ENCODE results near the gene SULT2A1.
"Not testable (repeated sequence)": the region's sequence is repeated elsewhere in the genome, so short reads cannot be mapped to it uniquely, and the experiment has no call there.

Gene SULT2A1

GRCh38 chr19:47886010-47886559, at the start of gene SULT2A1:
SULT2A1 (minus strand) TSS chr19:47886315; CDS start chr19:47886257, 58 bp downstream.
- FAIRE-seq (no peak), DNase-seq (ENCODE audit: low spot score) (no peak)

GRCh38 chr19:47928581-47928980, 42.5 kb upstream of the SULT2A1 start:
- DNase-seq (ENCODE audit: low spot score); FAIRE-seq: not testable (repeated sequence)

- not testable (repeated sequence) for FAIRE-seq; DNase-seq (ENCODE audit: low spot score)
These were observed 34.0 kb upstream of the SULT2A1 start for GRCh38 chr19:47920107-47920506.

- DNase-seq (ENCODE audit: low spot score); FAIRE-seq: not testable (repeated sequence)
These were observed 24.1 kb upstream of the SULT2A1 start for GRCh38 chr19:47910191-47910590.

GRCh38 chr19:47909350-47909749, 23.2 kb upstream of the SULT2A1 start:
- not testable (repeated sequence) for FAIRE-seq; DNase-seq (ENCODE audit: low spot score)

- DNase-seq (ENCODE audit: low spot score), result no peak
- no peak for FAIRE-seq
These were observed 15.3 kb upstream of the SULT2A1 start for GRCh38 chr19:47901370-47901769.

- DNase-seq (ENCODE audit: low spot score) (no peak), FAIRE-seq (no peak)
These were observed 13.2 kb upstream of the SULT2A1 start for GRCh38 chr19:47899335-47899734.

GRCh38 chr19:47897861-47898260, 11.7 kb upstream of the SULT2A1 start:
- FAIRE-seq, result no peak
- no peak for DNase-seq (ENCODE audit: low spot score)

GRCh38 chr19:47896773-47897172, 10.7 kb upstream of the SULT2A1 start:
- FAIRE-seq (no peak), DNase-seq (ENCODE audit: low spot score) (no peak)

GRCh38 chr19:47896019-47896418, 9.9 kb upstream of the SULT2A1 start:
- DNase-seq (ENCODE audit: low spot score) (no peak), FAIRE-seq (no peak)

GRCh38 chr19:47895165-47895782, 9.2 kb upstream of the SULT2A1 start:
- no peak for FAIRE-seq
- DNase-seq (ENCODE audit: low spot score), result no peak

GRCh38 chr19:47891923-47892666, 6.0 kb upstream of the SULT2A1 start:
- no peak for DNase-seq (ENCODE audit: low spot score)
- no peak for FAIRE-seq

- DNase-seq (ENCODE audit: low spot score) (no peak), FAIRE-seq (no peak)
These were observed 5.5 kb upstream of the SULT2A1 start for GRCh38 chr19:47891622-47891922.

GRCh38 chr19:47890865-47891621, 4.9 kb upstream of the SULT2A1 start:
- FAIRE-seq, result no peak
- no peak for DNase-seq (ENCODE audit: low spot score)

GRCh38 chr19:47885067-47885463, 1.1 kb downstream of the SULT2A1 start:
- FAIRE-seq, result no peak
- no peak for DNase-seq (ENCODE audit: low spot score)

GRCh38 chr19:47882890-47883289, 3.2 kb downstream of the SULT2A1 start:
- DNase-seq (ENCODE audit: low spot score) (no peak), FAIRE-seq (no peak)

- FAIRE-seq, result no peak
- DNase-seq (ENCODE audit: low spot score), result no peak
These were observed 4.4 kb downstream of the SULT2A1 start for GRCh38 chr19:47881757-47882156.

GRCh38 chr19:47879385-47879784, 6.7 kb downstream of the SULT2A1 start:
- not testable (repeated sequence) for FAIRE-seq; DNase-seq (ENCODE audit: low spot score)

- FAIRE-seq, result no peak
- no peak for DNase-seq (ENCODE audit: low spot score)
These were observed 7.2 kb downstream of the SULT2A1 start for GRCh38 chr19:47878906-47879305.

- FAIRE-seq (no peak), DNase-seq (ENCODE audit: low spot score) (no peak)
These were observed 20.9 kb downstream of the SULT2A1 start for GRCh38 chr19:47865166-47865565.

- FAIRE-seq, result no peak
These were observed 22.6 kb downstream of the SULT2A1 start for GRCh38 chr19:47863514-47863936.

GRCh38 chr19:47861630-47862029, 24.5 kb downstream of the SULT2A1 start:
- FAIRE-seq (no peak), DNase-seq (ENCODE audit: low spot score) (no peak)

More at GRCh38 chr19:47863514-47863936, 22.6 kb downstream of the SULT2A1 start:
- DNase-seq (ENCODE audit: low spot score), result peak; percentile 89

Data from urothelium cell line (cell line).